Tibial nerve (tissue), 4 donors: ENCODE measurements around the gene RPS27L. TPM values are rescaled to one million over a fixed set of nuclear protein-coding genes. Genes with fewer than 3 reads are reported as not detected.
"Not testable (repeated sequence)": the region's sequence is repeated elsewhere in the genome, so short reads cannot be mapped to it uniquely, and the experiment has no call there.

Experiments
- DNase-seq, 2 donors: peaks; one replicate each; pipeline ENCODE4 v3.0.0-alpha.2; 2019; ENCODE audit warnings: low spot score in 2 of 2
- H3K27ac ChIP-seq, 4 donors: fragments of 200-600 bp; sonication (generic) in 3 of 4; one replicate each; pipeline ENCODE4 v1.5.1; 2017 to 2019; ENCODE audit warnings: mild to moderate bottlenecking in 1 of 4
- H3K27me3 ChIP-seq, 2 donors: fragments of 200-600 bp; sonication (generic) in 1 of 2; one replicate each; pipeline versions ENCODE4 v1.5.1 to v1.6.0; 2017 to 2019
- H3K36me3 ChIP-seq, 3 donors: fragments of 200-600 bp; sonication (generic); one replicate each; pipeline ENCODE4 v1.5.1; 2018 to 2019
- H3K4me1 ChIP-seq, 4 donors: fragments of 200-600 bp; sonication (generic) in 3 of 4; one replicate each; pipeline ENCODE4 v1.5.1; 2017 to 2019
- H3K4me3 ChIP-seq, 4 donors: fragments of 200-600 bp; sonication (generic) in 3 of 4; one replicate each; pipeline ENCODE4 v1.5.1; 2017 to 2019; ENCODE audit warnings: mild to moderate bottlenecking in 1 of 4, moderate library complexity in 1 of 4
- H3K9me3 ChIP-seq, 4 donors: fragments of 200-600 bp; sonication (generic) in 3 of 4; one replicate each; pipeline ENCODE4 v1.5.1; 2017 to 2019
- CTCF ChIP-seq, 5 experiments: fragments of 200-600 bp in 3 of 5; fragments of 450-650 bp in 2 of 5; sonication (generic) in 3 of 5; IDR thresholded peaks; one replicate each; pipeline ENCODE4 v1.5.1; 2016 to 2019; ENCODE audit warnings: antibody characterized with exemption in 5 of 5, mild to moderate bottlenecking in 3 of 5, moderate library complexity in 2 of 5
- EP300 ChIP-seq, 2 donors: sonication (generic); formaldehyde crosslinking; IDR thresholded peaks; one replicate each; pipeline ENCODE4 v1.6.1; 2017; ENCODE audit warnings: antibody characterized with exemption in 2 of 2, mild to moderate bottlenecking in 1 of 2
- POLR2A ChIP-seq, 2 donors: fragments of 450-650 bp; IDR thresholded peaks; one replicate each; pipeline ENCODE4 v1.6.1; 2017; ENCODE audit warnings: antibody characterized with exemption in 2 of 2, mild to moderate bottlenecking in 2 of 2, moderate library complexity in 2 of 2
- WGBS, 2 donors: methylation state at CpG; one replicate each; pipeline ENCODE4 v1.1.5; 2018; 5-methylcytosine and 5-hydroxymethylcytosine counted together
- total RNA-seq, 4 donors: library from RNA; depleted of rRNA; stranded (reverse); fragments of >200 nt; gene quantifications; one replicate each; pipeline ENCODE4 v1.1.0, GENCODE V29; 2016

Gene RPS27L
- total RNA-seq, 4 donors from 2014 or later, result 50.3 to 83.7 (median 71.7) TPM

DNA sequence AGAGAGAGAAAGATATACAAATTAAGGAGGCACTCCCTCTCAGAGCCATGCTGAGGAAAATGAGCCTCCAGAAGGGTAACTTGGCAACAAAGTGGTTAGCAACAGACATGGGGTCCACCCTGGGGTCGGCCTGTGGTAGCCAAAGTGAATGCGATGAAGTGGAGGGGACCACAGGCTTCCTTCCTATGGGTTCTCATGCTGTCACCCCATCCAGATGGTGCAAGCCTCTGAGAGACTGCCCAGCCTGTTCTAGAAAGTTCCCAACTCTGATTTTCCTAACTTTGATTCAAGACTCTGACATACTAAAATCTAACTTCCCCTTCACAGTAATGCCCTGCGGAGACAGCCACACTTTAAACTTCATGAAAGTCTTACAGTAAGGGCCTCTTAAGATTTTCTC lies 53.9 kb downstream of the RPS27L start:
- TF ChIP-seq EP300 (IDR thresholded peaks at IDR 0.05), result no peak
- TF ChIP-seq POLR2A (IDR thresholded peaks at IDR 0.05), result no peak
- TF ChIP-seq CTCF (IDR thresholded peaks at IDR 0.05), result no peak
- H3K27ac ChIP-seq, result no peak overlapping the region
- H3K4me1 ChIP-seq, result peaks cover 0 to 13% (median 0%) of the 10 kb centered on the region in 4 donors
- H3K9me3 ChIP-seq, result no peaks in the 10 kb centered on the region
- WGBS, 2 donors, result 77 to 89% methylated on average over 3 of the region's 3 CpGs
- H3K27me3 ChIP-seq, result no peaks in the 10 kb centered on the region
- H3K36me3 ChIP-seq, result no peaks in the 10 kb centered on the region
- H3K4me3 ChIP-seq, result no peak overlapping the region
- DNase-seq, result no peak

- not testable (repeated sequence) for H3K4me1 ChIP-seq, H3K36me3 ChIP-seq, H3K27ac ChIP-seq, H3K27me3 ChIP-seq, H3K9me3 ChIP-seq, DNase-seq, H3K4me3 ChIP-seq
- WGBS, 2 donors, result 78 to 79% methylated on average over 5 of the region's 5 CpGs
Measured at GRCh38 chr15:63099581-63099980, 57.7 kb downstream of the RPS27L start.

DNA sequence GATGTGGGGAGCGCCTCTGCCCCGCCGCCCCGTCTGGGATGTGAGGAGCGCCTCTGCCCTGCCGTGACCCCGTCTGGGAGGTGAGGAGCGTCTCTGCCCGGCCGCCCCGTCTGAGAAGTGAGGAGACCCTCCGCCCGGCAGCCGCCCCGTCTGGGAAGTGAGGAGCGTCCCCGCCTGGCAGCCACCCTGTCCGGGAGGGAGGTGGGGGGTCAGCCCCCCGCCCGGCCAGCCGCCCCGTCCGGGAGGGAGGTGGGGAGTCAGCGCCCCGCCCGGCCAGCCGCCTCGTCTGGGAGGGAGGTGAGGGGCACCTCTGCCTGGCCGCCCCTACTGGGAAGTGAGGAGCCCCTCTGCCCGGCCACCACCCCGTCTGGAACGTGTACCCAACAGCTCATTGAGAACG lies 58.4 kb downstream of the RPS27L start:
- not testable (repeated sequence) for H3K9me3 ChIP-seq, H3K27ac ChIP-seq, H3K27me3 ChIP-seq, DNase-seq, H3K4me3 ChIP-seq, H3K36me3 ChIP-seq, H3K4me1 ChIP-seq
- 89 to 95% methylated on average over 15 to 33 of the region's 33 CpGs for WGBS, 2 donors

Other genes starting within 250 kb of the RPS27L start
- gene TPM1, start 114.7 kb downstream of the RPS27L start, total RNA-seq, result 100 to 1,000 TPM; 311 to 468 (median 366) TPM
- 10 to 100 TPM in 3 of 4 donors, 1 to 10 TPM in 1; 9.0 to 18.4 (median 16.5) TPM for gene LACTB, start 35.6 kb downstream of the RPS27L start, total RNA-seq
- gene RAB8B, start 32.1 kb upstream of the RPS27L start, total RNA-seq, result 10 to 100 TPM; 32.9 to 45.0 (median 42.5) TPM
- gene APH1B, start 120.1 kb upstream of the RPS27L start, total RNA-seq, result 10 to 100 TPM; 11.0 to 18.4 (median 16.1) TPM
- gene CA12, start 224.4 kb upstream of the RPS27L start, total RNA-seq, result 1 to 10 TPM in 2 of 4 donors, under 1 TPM in 2; 0.22 to 2.5 (median 1.1) TPM